Thyroid gland (tissue), 4 donors: Measurements from ENCODE around the gene OBP2B. TPM values are rescaled to one million over a fixed set of nuclear protein-coding genes. Genes with fewer than 3 reads are reported as not detected.
A peak's percentile ranks its signal among the peaks of the same experiment; 100 is the strongest.

Source experiments
- DNase-seq, 2 donors: peaks; one replicate each; pipeline ENCODE4 v3.0.0-alpha.2; 2019
- H3K27ac ChIP-seq, 3 donors: fragments of 200-600 bp; sonication (generic); 1 replicate in 2 of 3; 2 replicates in 1 of 3; pipeline ENCODE4 v1.5.1; 2016 to 2019; ENCODE audit warnings: mild to moderate bottlenecking in 1 of 3, moderate library complexity in 1 of 3
- H3K27me3 ChIP-seq: fragments of 200-600 bp; sonication (generic); one replicate; pipeline ENCODE4 v1.5.1; 2019
- H3K36me3 ChIP-seq, 2 donors: fragments of 200-600 bp; sonication (generic); one replicate each; pipeline ENCODE4 v1.5.1; 2016 to 2019
- H3K4me1 ChIP-seq, 2 donors: fragments of 200-600 bp; sonication (generic); one replicate each; pipeline ENCODE4 v1.5.1; 2017 to 2019
- H3K4me3 ChIP-seq, 3 donors: fragments of 200-600 bp; sonication (generic); replicated peaks in 1 of 3; 1 replicate in 2 of 3; 2 replicates in 1 of 3; pipeline ENCODE4 v1.5.1; 2016; ENCODE audit warnings: mild to moderate bottlenecking in 1 of 3
- H3K9me3 ChIP-seq: fragments of 200-600 bp; sonication (generic); one replicate; pipeline ENCODE4 v1.5.1; 2017
- POLR2A ChIP-seq, 2 donors: fragments of 450-650 bp; IDR thresholded peaks; one replicate each; pipeline ENCODE4 v1.6.1; 2017; ENCODE audit warnings: antibody characterized with exemption in 2 of 2, mild to moderate bottlenecking in 2 of 2, moderate library complexity in 1 of 2
- WGBS, 2 donors: methylation state at CpG; one replicate each; pipeline ENCODE4 v1.1.5; 2017; 5-methylcytosine and 5-hydroxymethylcytosine counted together
- intact Hi-C: fragments of 100-400 bp; cut with DNase I; formaldehyde crosslinking; loops from one replicate; pipeline ENCODE4 v1.15.1; 2023
- total RNA-seq, 4 donors: library from RNA; depleted of rRNA; stranded (reverse); fragments of >200 nt; gene quantifications; one replicate each; pipeline ENCODE4 v1.2.3, GENCODE V29; 2016
- TF ChIP-seq, protein P1 (sequence below), 6 experiments: fragments of 200-600 bp in 3 of 6; fragments of 450-650 bp in 3 of 6; sonication (generic) in 3 of 6; IDR thresholded peaks; one replicate each; pipeline ENCODE4 v1.5.1; 2016 to 2019; ENCODE audit warnings: antibody characterized with exemption in 6 of 6, mild to moderate bottlenecking in 2 of 6, inconsistent platforms in 1 of 6, moderate library complexity in 1 of 6

OBP2B gene
- total RNA-seq, 4 donors from 2014 or later: not detected

GRCh38 chr9:133167096-133167730 lies 41.8 kb downstream of the OBP2B start:
- H3K36me3 ChIP-seq: no peaks in the 10 kb centered on the region
- no peak for TF ChIP-seq POLR2A (IDR thresholded peaks at IDR 0.05)
- TF ChIP-seq, protein P1, sequence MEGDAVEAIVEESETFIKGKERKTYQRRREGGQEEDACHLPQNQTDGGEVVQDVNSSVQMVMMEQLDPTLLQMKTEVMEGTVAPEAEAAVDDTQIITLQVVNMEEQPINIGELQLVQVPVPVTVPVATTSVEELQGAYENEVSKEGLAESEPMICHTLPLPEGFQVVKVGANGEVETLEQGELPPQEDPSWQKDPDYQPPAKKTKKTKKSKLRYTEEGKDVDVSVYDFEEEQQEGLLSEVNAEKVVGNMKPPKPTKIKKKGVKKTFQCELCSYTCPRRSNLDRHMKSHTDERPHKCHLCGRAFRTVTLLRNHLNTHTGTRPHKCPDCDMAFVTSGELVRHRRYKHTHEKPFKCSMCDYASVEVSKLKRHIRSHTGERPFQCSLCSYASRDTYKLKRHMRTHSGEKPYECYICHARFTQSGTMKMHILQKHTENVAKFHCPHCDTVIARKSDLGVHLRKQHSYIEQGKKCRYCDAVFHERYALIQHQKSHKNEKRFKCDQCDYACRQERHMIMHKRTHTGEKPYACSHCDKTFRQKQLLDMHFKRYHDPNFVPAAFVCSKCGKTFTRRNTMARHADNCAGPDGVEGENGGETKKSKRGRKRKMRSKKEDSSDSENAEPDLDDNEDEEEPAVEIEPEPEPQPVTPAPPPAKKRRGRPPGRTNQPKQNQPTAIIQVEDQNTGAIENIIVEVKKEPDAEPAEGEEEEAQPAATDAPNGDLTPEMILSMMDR (IDR thresholded peaks at IDR 0.05): no peak
- no peak overlapping the region for H3K4me3 ChIP-seq
- no peak overlapping the region for H3K27ac ChIP-seq
- H3K27me3 ChIP-seq: no peaks in the 10 kb centered on the region
- no peak for DNase-seq
- 81 to 92% methylated on average over 2 of the region's 3 CpGs for WGBS, 2 donors
- intact Hi-C loops: no loop called here
- peaks cover 15 to 19% of the 10 kb centered on the region in 2 donors for H3K4me1 ChIP-seq
- no peaks in the 10 kb centered on the region for H3K9me3 ChIP-seq

- no peaks in the 10 kb centered on the region for H3K9me3 ChIP-seq
- H3K27ac ChIP-seq: no peak overlapping the region
- intact Hi-C loops: no loop called here
- DNase-seq: no peak
- H3K27me3 ChIP-seq: no peaks in the 10 kb centered on the region
- H3K4me1 ChIP-seq: peaks cover 15 to 23% of the 10 kb centered on the region in 2 donors
- no peak overlapping the region for H3K4me3 ChIP-seq
- 92 to 93% methylated on average over 17 of the region's 17 CpGs for WGBS, 2 donors
- no peaks in the 10 kb centered on the region for H3K36me3 ChIP-seq
- TF ChIP-seq, protein P1 (IDR thresholded peaks at IDR 0.05): no peak
- TF ChIP-seq POLR2A (IDR thresholded peaks at IDR 0.05): no peak
Measured at GRCh38 chr9:133166392-133166791, 42.7 kb downstream of the OBP2B start.

DNA sequence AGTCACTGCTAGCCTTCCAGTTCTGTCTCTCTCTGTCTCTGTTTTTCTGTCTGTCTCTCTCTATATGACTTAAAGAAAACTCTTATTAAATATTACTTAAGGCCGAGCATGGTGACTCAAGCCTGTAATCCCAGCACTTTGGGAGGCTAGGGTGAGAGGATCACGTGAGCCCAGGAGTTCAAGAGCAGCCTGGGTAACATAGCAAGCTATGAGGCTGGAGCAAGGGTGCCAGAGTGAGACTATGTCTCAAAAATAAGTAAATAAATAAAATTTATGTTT lies 43.7 kb downstream of the OBP2B start:
- Histone ChIP-seq H3K4me1 (peaks cover 15 to 27% of the 10 kb centered on the region in 2 donors), H3K4me3 (no peak overlapping the region), H3K9me3 (no peaks in the 10 kb centered on the region), H3K36me3 (no peaks in the 10 kb centered on the region), H3K27me3 (no peaks in the 10 kb centered on the region), H3K27ac (no peak overlapping the region)
- TF ChIP-seq, protein P1 (IDR thresholded peaks at IDR 0.05): no peak
- TF ChIP-seq POLR2A (IDR thresholded peaks at IDR 0.05): no peak
- no peak for DNase-seq
- intact Hi-C loops: no loop called here
- 96 to 97% methylated on average over 2 of the region's 2 CpGs for WGBS, 2 donors

GRCh38 chr9:133164191-133164590 lies 44.9 kb downstream of the OBP2B start:
- Histone ChIP-seq H3K4me1 (peaks cover 15 to 27% of the 10 kb centered on the region in 2 donors), H3K9me3 (no peaks in the 10 kb centered on the region), H3K36me3 (no peaks in the 10 kb centered on the region), H3K4me3 (peak overlapping the region in 2 of 3 donors; percentile 47 to 67), H3K27ac (peak overlapping the region in 2 of 3 donors; percentile 68), H3K27me3 (no peaks in the 10 kb centered on the region)
- no peak for DNase-seq
- WGBS, 2 donors: 71 to 77% methylated on average over 13 of the region's 13 CpGs
- intact Hi-C loops: no loop called here
- TF ChIP-seq POLR2A (IDR thresholded peaks at IDR 0.05): no peak
- TF ChIP-seq, protein P1 (IDR thresholded peaks at IDR 0.05): no peak

GRCh38 chr9:133163504-133164172 lies 45.4 kb downstream of the OBP2B start, which contains the start of gene GBGT1:
Gene GBGT1, minus strand, starts transcription at chr9:133163914. Its CDS starts 1,502 bp downstream, at chr9:133162412.
- peak; percentile 61 to 69 for DNase-seq

More at GRCh38 chr9:133163504-133164172, 45.4 kb downstream of the OBP2B start, which contains the start of gene GBGT1:
- 2 to 4% methylated on average over 23 to 33 of the region's 56 CpGs for WGBS, 2 donors
- peak in 1 of 2 donors; percentile 51 for TF ChIP-seq POLR2A (IDR thresholded peaks at IDR 0.05)
- TF ChIP-seq, protein P1 (IDR thresholded peaks at IDR 0.05): no peak
- H3K9me3 ChIP-seq: no peaks in the 10 kb centered on the region
- peaks cover 15 to 27% of the 10 kb centered on the region in 2 donors for H3K4me1 ChIP-seq
- H3K4me3 ChIP-seq: peak within 1 kb of the TSS; percentile 3 to 67 (median 47)
- intact Hi-C loops: no loop called here
- no peaks in the 10 kb centered on the region for H3K36me3 ChIP-seq
- H3K27me3 ChIP-seq: no peaks in the 10 kb centered on the region
- H3K27ac ChIP-seq: peak within 1 kb of the TSS; percentile 36 to 68 (median 68)
